ENCODE data around the gene RTL1.

DNA sequence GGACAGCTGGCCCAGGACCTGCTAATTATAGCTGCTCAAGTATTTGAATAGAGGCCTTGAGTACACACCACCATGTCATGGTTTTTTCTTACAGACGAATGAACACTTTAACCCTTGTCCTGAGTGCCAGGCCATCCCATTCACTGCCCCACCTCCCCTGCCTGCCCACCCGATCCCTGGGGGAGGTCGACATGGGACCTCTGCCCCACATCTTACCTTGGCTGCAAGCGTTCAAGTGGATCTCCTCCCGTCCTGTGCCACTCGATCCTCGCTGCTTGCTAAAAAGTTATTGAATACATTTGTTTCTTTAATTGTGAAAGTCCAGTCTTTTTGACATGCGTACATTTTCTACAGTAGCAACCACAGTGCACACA lies 10.3 kb downstream of the RTL1 start:
- TF ChIP-seq CTCF (conservative IDR thresholded peaks at IDR 0.05 in 1 of 2, IDR thresholded peaks at IDR 0.05 in 1 of 2; ENCODE audit: low read depth in 1 of 2, low read length in 2 of 2) (no peak), EZH2 (IDR thresholded peaks at IDR 0.05; ENCODE audit: low read length, missing control alignments) (no peak)

Measured in fibroblast of lung (primary cell).